Type B pancreatic cell (in vitro differentiated cells): Measurements from ENCODE around the gene CRK. TPM values are rescaled to one million over a fixed set of nuclear protein-coding genes. Genes with fewer than 3 reads are reported as not detected.

Experiments
- DNase-seq: peaks from one replicate; pipeline ENCODE4 v3.0.0; 2021; ENCODE audit warnings: mixed read lengths; ENCODE audit not compliant: unreplicated experiment; ENCODE audit errors: extremely low spot score
- H3K27ac Mint-ChIP-seq: 2 replicates; pipeline ENCODE4 v1.8.0; 2021; ENCODE audit warnings: mild to moderate bottlenecking, mixed read lengths
- H3K27me3 Mint-ChIP-seq: 2 replicates; pipeline ENCODE4 v1.8.0; 2021; ENCODE audit warnings: mixed read lengths
- H3K36me3 Mint-ChIP-seq: 2 replicates; pipeline ENCODE4 v1.8.0; 2021; ENCODE audit warnings: mixed read lengths
- H3K4me1 Mint-ChIP-seq: one replicate; pipeline ENCODE4 v1.8.0; 2021; ENCODE audit warnings: mixed read lengths; ENCODE audit not compliant: unreplicated experiment
- H3K4me3 Mint-ChIP-seq: 2 replicates; pipeline ENCODE4 v1.8.0; 2021; ENCODE audit warnings: mild to moderate bottlenecking, mixed read lengths
- H3K9me3 Mint-ChIP-seq: 2 replicates; pipeline ENCODE4 v1.8.0; 2021; ENCODE audit warnings: mixed read lengths
- CTCF ChIP-seq: fragments of 200-600 bp; sonication (generic); conservative IDR thresholded peaks from 2 replicates; pipeline ENCODE4 v1.5.0; 2021; ENCODE audit warnings: antibody characterized with exemption, mild to moderate bottlenecking
- total RNA-seq: library from RNA; stranded (reverse); gene quantifications from 2 replicates; pipeline ENCODE4 v1.2.1, GENCODE V29; 2021; ENCODE audit warnings: low replicate concordance

Gene CRK
- total RNA-seq, 1 donor from 2014 or later: 49.5 TPM

- H3K4me3 Mint-ChIP-seq: no peak overlapping the region
- peaks cover 39% of the 10 kb centered on the region for H3K4me1 Mint-ChIP-seq
- no peaks in the 10 kb centered on the region for H3K27me3 Mint-ChIP-seq
- no peak for TF ChIP-seq CTCF
- peak overlapping the region; percentile 8 for H3K27ac Mint-ChIP-seq
- H3K36me3 Mint-ChIP-seq: peaks cover 10% of the 10 kb centered on the region
- H3K9me3 Mint-ChIP-seq: no peaks in the 10 kb centered on the region
- DNase-seq: no peak
Measured at GRCh38 chr17:1374431-1375177, 81.4 kb downstream of the CRK start.

GRCh38 chr17:1373707-1374237 is 82.3 kb downstream of the CRK start:
- TF ChIP-seq CTCF: no peak
- Mint-ChIP-seq H3K4me3 (no peak overlapping the region), H3K27me3 (no peaks in the 10 kb centered on the region), H3K4me1 (peaks cover 32% of the 10 kb centered on the region), H3K27ac (no peak overlapping the region), H3K9me3 (no peaks in the 10 kb centered on the region), H3K36me3 (peaks cover 9% of the 10 kb centered on the region)
- no peak for DNase-seq

GRCh38 chr17:1372618-1373017 is 83.4 kb downstream of the CRK start:
- Mint-ChIP-seq H3K9me3 (no peaks in the 10 kb centered on the region), H3K4me1 (peaks cover 35% of the 10 kb centered on the region), H3K27me3 (no peaks in the 10 kb centered on the region), H3K36me3 (peaks cover 9% of the 10 kb centered on the region), H3K27ac (no peak overlapping the region), H3K4me3 (no peak overlapping the region)
- no peak for TF ChIP-seq CTCF
- no peak for DNase-seq

GRCh38 chr17:1371893-1372590 is 84.0 kb downstream of the CRK start:
- Mint-ChIP-seq H3K4me1 (peaks cover 37% of the 10 kb centered on the region), H3K9me3 (no peaks in the 10 kb centered on the region), H3K36me3 (peaks cover 9% of the 10 kb centered on the region), H3K4me3 (no peak overlapping the region), H3K27ac (no peak overlapping the region), H3K27me3 (no peaks in the 10 kb centered on the region)
- no peak for TF ChIP-seq CTCF
- no peak for DNase-seq

Other genes with a start within 250 kb of the CRK start
- not detected in 2 replicates for gene BHLHA9, start 185.8 kb downstream of the CRK start, total RNA-seq
- not detected in 2 replicates for gene TRARG1, start 176.6 kb downstream of the CRK start, total RNA-seq
- 674 and 773 TPM in 2 replicates for gene YWHAE, start 56.0 kb downstream of the CRK start, total RNA-seq
- 73.6 and 132 TPM in 2 replicates for gene MYO1C, start 36.5 kb upstream of the CRK start, total RNA-seq
- gene INPP5K, start 60.4 kb upstream of the CRK start, total RNA-seq: 21.2 and 29.7 TPM in 2 replicates
- gene PITPNA, start 106.6 kb upstream of the CRK start, total RNA-seq: 64.5 and 76.1 TPM in 2 replicates
- gene SLC43A2, start 172.6 kb upstream of the CRK start, total RNA-seq: 23.5 and 28.6 TPM in 2 replicates
- gene SCARF1, start 189.5 kb upstream of the CRK start, total RNA-seq: 0.97 and 1.3 TPM in 2 replicates
- gene RILP, start 193.6 kb upstream of the CRK start, total RNA-seq: 5.9 and 6.4 TPM in 2 replicates
- gene PRPF8, start 228.6 kb upstream of the CRK start, total RNA-seq: 277 and 321 TPM in 2 replicates